Kidney epithelial cell (primary cell): ENCODE measurements around the gene LRP5. TPM values are rescaled to one million over a fixed set of nuclear protein-coding genes. Genes with fewer than 3 reads are reported as not detected.

Experiments
- DNase-seq: peaks from one replicate; pipeline ENCODE4 v3.0.0-alpha.2; 2010; ENCODE audit warnings: low read depth
- H3K27me3 ChIP-seq: 2 replicates; pipeline ENCODE4 v1.6.0; 2011; ENCODE audit warnings: low read length; ENCODE audit not compliant: control insufficient read depth, insufficient read depth
- H3K36me3 ChIP-seq: 2 replicates; pipeline ENCODE4 v1.5.1; 2011; ENCODE audit warnings: low read length; ENCODE audit not compliant: control insufficient read depth, insufficient read depth
- H3K4me3 ChIP-seq: 2 replicates; pipeline ENCODE4 v1.5.1; 2011; ENCODE audit warnings: low read depth, mild to moderate bottlenecking, control low read depth, low read length
- CTCF ChIP-seq: IDR thresholded peaks from 2 replicates; pipeline ENCODE4 v1.5.1; 2011; ENCODE audit warnings: mild to moderate bottlenecking, moderate library complexity, low read length, control low read depth, inconsistent platforms; ENCODE audit not compliant: insufficient read depth, poor library complexity, severe bottlenecking
- total RNA-seq: library from RNA; depleted of rRNA; stranded (reverse); fragments of >200 nt; gene quantifications from 2 replicates; pipeline ENCODE4 v1.2.3, GENCODE V29; 2015

The LRP5 gene
- total RNA-seq, 1 donor from 2014 or later = 31.6 TPM

- no peak for DNase-seq
- Histone ChIP-seq H3K36me3 (no peaks in the 10 kb centered on the region), H3K4me3 (no peak overlapping the region), H3K27me3 (no peaks in the 10 kb centered on the region)
- no peak for TF ChIP-seq CTCF
These were observed 3.0 kb downstream of the LRP5 start for GRCh38 chr11:68315171-68315920.

- no peaks in the 10 kb centered on the region for H3K36me3 ChIP-seq
- no peak for TF ChIP-seq CTCF
- H3K27me3 ChIP-seq = no peaks in the 10 kb centered on the region
- H3K4me3 ChIP-seq = no peak overlapping the region
- no peak for DNase-seq
These were observed 4.9 kb downstream of the LRP5 start for GRCh38 chr11:68317147-68317785.

- Histone ChIP-seq H3K36me3 (no peaks in the 10 kb centered on the region), H3K27me3 (no peaks in the 10 kb centered on the region), H3K4me3 (no peak overlapping the region)
- no peak for DNase-seq
- TF ChIP-seq CTCF = no peak
These were observed 9.1 kb downstream of the LRP5 start for GRCh38 chr11:68321293-68322051.

GRCh38 chr11:68322052-68322430 lies 9.7 kb downstream of the LRP5 start:
- no peak overlapping the region for H3K4me3 ChIP-seq
- no peaks in the 10 kb centered on the region for H3K27me3 ChIP-seq
- H3K36me3 ChIP-seq = no peaks in the 10 kb centered on the region
- no peak for TF ChIP-seq CTCF
- no peak for DNase-seq

- no peak for TF ChIP-seq CTCF
- Histone ChIP-seq H3K36me3 (no peaks in the 10 kb centered on the region), H3K27me3 (no peaks in the 10 kb centered on the region), H3K4me3 (no peak overlapping the region)
- DNase-seq = no peak
These were observed 11.8 kb downstream of the LRP5 start for GRCh38 chr11:68324241-68324640.
